H9 (cell line): ENCODE results near the gene GOLGA8Q. TPM values are rescaled to one million over a fixed set of nuclear protein-coding genes. Genes with fewer than 3 reads are reported as not detected.
"Not testable (repeated sequence)": the region's sequence is repeated elsewhere in the genome, so short reads cannot be mapped to it uniquely, and the experiment has no call there.

Source experiments
- DNase-seq: peaks from one replicate; pipeline ENCODE4 v3.0.0-alpha.2; 2017
- H2AFZ ChIP-seq: one replicate; pipeline ENCODE4 v1.6.1; 2013; ENCODE audit warnings: mild to moderate bottlenecking, low read length, control low read depth, moderate library complexity
- H2AK5ac ChIP-seq: 2 replicates; pipeline ENCODE4 v1.6.1; 2013; ENCODE audit warnings: low read length, control low read depth, mixed read lengths; ENCODE audit not compliant: insufficient read length
- H2BK120ac ChIP-seq: one replicate; pipeline ENCODE4 v1.6.1; 2013; ENCODE audit warnings: low read depth, mild to moderate bottlenecking, low read length, control low read depth, inconsistent platforms; ENCODE audit not compliant: poor library complexity, severe bottlenecking
- H2BK12ac ChIP-seq: 2 replicates; pipeline ENCODE4 v1.6.1; 2013; ENCODE audit warnings: low read length, control low read depth, mixed read lengths, low read depth; ENCODE audit not compliant: insufficient read length
- H2BK15ac ChIP-seq: 2 replicates; pipeline ENCODE4 v1.6.1; 2013; ENCODE audit warnings: low read depth, low read length, control low read depth
- H2BK20ac ChIP-seq: one replicate; pipeline ENCODE4 v1.6.1; 2013; ENCODE audit warnings: low read depth, mild to moderate bottlenecking, low read length, control low read depth, inconsistent platforms; ENCODE audit not compliant: poor library complexity, severe bottlenecking
- H2BK5ac ChIP-seq: 2 replicates; pipeline ENCODE4 v1.6.1; 2013; ENCODE audit warnings: low read length, control low read depth, mixed read lengths; ENCODE audit not compliant: insufficient read length
- H3K14ac ChIP-seq: 2 replicates; pipeline ENCODE4 v1.6.1; 2013; ENCODE audit warnings: low read length, control low read depth; ENCODE audit not compliant: insufficient read depth
- H3K18ac ChIP-seq: 2 replicates; pipeline ENCODE4 v1.6.1; 2013; ENCODE audit warnings: low read depth, mild to moderate bottlenecking, mixed read lengths, low read length, control low read depth; ENCODE audit not compliant: insufficient read length
- H3K23ac ChIP-seq: 2 replicates; pipeline ENCODE4 v1.6.1; 2013; ENCODE audit warnings: low read length, control low read depth, mixed read lengths, low read depth; ENCODE audit not compliant: insufficient read length
- H3K23me2 ChIP-seq: 2 replicates; pipeline ENCODE4 v1.6.1; 2013; ENCODE audit warnings: low read depth, mild to moderate bottlenecking, mixed read lengths, low read length, control low read depth; ENCODE audit not compliant: insufficient read length, poor library complexity, severe bottlenecking
- H3K27ac ChIP-seq: 2 replicates; pipeline ENCODE4 v1.5.1; 2013; ENCODE audit warnings: low read length, control low read depth, mixed read lengths, low read depth; ENCODE audit not compliant: insufficient read length
- H3K27me3 ChIP-seq: 2 replicates; pipeline ENCODE4 v1.6.1; 2013; ENCODE audit warnings: low read length, control low read depth, inconsistent platforms; ENCODE audit not compliant: insufficient read depth
- H3K4ac ChIP-seq: 2 replicates; pipeline ENCODE4 v1.6.1; 2013; ENCODE audit warnings: low read depth, mild to moderate bottlenecking, control low read depth, inconsistent platforms, low read length, moderate library complexity
- H3K4me1 ChIP-seq: 2 replicates; pipeline ENCODE4 v1.6.1; 2013; ENCODE audit warnings: low read length, control low read depth, inconsistent platforms; ENCODE audit not compliant: insufficient read depth
- H3K4me2 ChIP-seq: 2 replicates; pipeline ENCODE4 v1.6.1; 2013; ENCODE audit warnings: low read length, control low read depth, mixed read lengths; ENCODE audit not compliant: insufficient read length, insufficient read depth
- H3K56ac ChIP-seq: 2 replicates; pipeline ENCODE4 v1.6.1; 2013; ENCODE audit warnings: low read depth, mild to moderate bottlenecking, mixed read lengths, low read length, control low read depth; ENCODE audit not compliant: insufficient read length
- H3K79me1 ChIP-seq: 2 replicates; pipeline ENCODE4 v1.6.1; 2013; ENCODE audit warnings: low read depth, mild to moderate bottlenecking, moderate library complexity, low read length, control low read depth, inconsistent platforms; ENCODE audit not compliant: insufficient read depth, poor library complexity, severe bottlenecking
- H3K79me2 ChIP-seq: 2 replicates; pipeline ENCODE4 v1.6.1; 2013; ENCODE audit warnings: low read length, control low read depth, inconsistent platforms; ENCODE audit not compliant: insufficient read depth
- H3K9ac ChIP-seq: 2 replicates; pipeline ENCODE4 v1.6.1; 2013; ENCODE audit warnings: low read length, control low read depth, mixed read lengths; ENCODE audit not compliant: insufficient read length; ENCODE audit errors: extremely low read depth
- H3K9me3 ChIP-seq: one replicate; pipeline ENCODE4 v1.6.1; 2013; ENCODE audit warnings: low read depth, low read length, inconsistent platforms; ENCODE audit not compliant: control insufficient read depth
- H3T11ph ChIP-seq: one replicate; pipeline ENCODE4 v1.6.1; 2013; ENCODE audit warnings: mild to moderate bottlenecking, low read length, control low read depth, inconsistent platforms
- H4K20me1 ChIP-seq: one replicate; pipeline ENCODE4 v1.6.1; 2013; ENCODE audit not compliant: control insufficient read depth, insufficient read length, insufficient read depth
- H4K5ac ChIP-seq: 2 replicates; pipeline ENCODE4 v1.6.1; 2013; ENCODE audit warnings: low read depth, mild to moderate bottlenecking, mixed read lengths, low read length, control low read depth; ENCODE audit not compliant: insufficient read length
- H4K8ac ChIP-seq: replicated peaks from 2 replicates; pipeline ENCODE4 v1.6.1; 2013; ENCODE audit warnings: low read length, control low read depth, mixed read lengths, low read depth; ENCODE audit not compliant: insufficient read length
- H4K91ac ChIP-seq: 2 replicates; pipeline ENCODE4 v1.6.1; 2013; ENCODE audit warnings: low read depth, mild to moderate bottlenecking, moderate library complexity, mixed read lengths, low read length, control low read depth; ENCODE audit not compliant: insufficient read length
- H3K27ac Mint-ChIP-seq, 3 experiments: 2 replicates in 2 of 3; 3 replicates in 1 of 3; pipeline ENCODE4 v1.8.0; 2020 to 2021; ENCODE audit warnings: mixed read lengths in 3 of 3, mild to moderate bottlenecking in 1 of 3, moderate library complexity in 1 of 3
- H3K27me3 Mint-ChIP-seq: 2 replicates; pipeline ENCODE4 v1.8.0; 2021; ENCODE audit warnings: low read depth, mild to moderate bottlenecking, moderate library complexity, mixed read lengths
- H3K36me3 Mint-ChIP-seq, 3 experiments: 2 replicates in 2 of 3; 3 replicates in 1 of 3; pipeline ENCODE4 v1.8.0; 2020 to 2021; ENCODE audit warnings: low read depth in 3 of 3, mixed read lengths in 3 of 3; ENCODE audit not compliant: insufficient read depth in 1 of 3
- H3K4me1 Mint-ChIP-seq, 2 experiments: 2 replicates each; pipeline ENCODE4 v1.8.0; 2020; ENCODE audit warnings: mixed read lengths in 2 of 2
- H3K4me3 Mint-ChIP-seq, 2 experiments: 2 replicates in 1 of 2; 3 replicates in 1 of 2; pipeline ENCODE4 v1.8.0; 2020 to 2021; ENCODE audit warnings: mild to moderate bottlenecking in 2 of 2, mixed read lengths in 2 of 2, moderate library complexity in 1 of 2
- H3K9me3 Mint-ChIP-seq, 2 experiments: 2 replicates in 1 of 2; 3 replicates in 1 of 2; pipeline ENCODE4 v1.8.0; 2020; ENCODE audit warnings: mild to moderate bottlenecking in 2 of 2, mixed read lengths in 2 of 2, moderate library complexity in 1 of 2
- WGBS: extraction: QIAGEN DNeasy Blood & Tissue Kit; methylation state at CpG from one replicate; pipeline ENCODE4 v1.1.7; 2013; ENCODE audit warnings: missing lambda C conversion rate, low lambda C conversion rate, mixed read lengths; ENCODE audit not compliant: insufficient read length; ENCODE audit errors: extremely low coverage; 5-methylcytosine and 5-hydroxymethylcytosine counted together
- total RNA-seq: library from RNA; stranded (reverse); gene quantifications from 2 replicates; pipeline ENCODE4 v1.2.1, GENCODE V29; 2021
- TF ChIP-seq, protein P1 (sequence below): fragments of 200-600 bp; sonication (generic); conservative IDR thresholded peaks from 3 replicates; pipeline ENCODE4 v1.8.0; 2021; ENCODE audit warnings: antibody characterized with exemption, mild to moderate bottlenecking

GOLGA8Q gene
- total RNA-seq, 1 experiment from 2014 or later = not detected

DNA sequence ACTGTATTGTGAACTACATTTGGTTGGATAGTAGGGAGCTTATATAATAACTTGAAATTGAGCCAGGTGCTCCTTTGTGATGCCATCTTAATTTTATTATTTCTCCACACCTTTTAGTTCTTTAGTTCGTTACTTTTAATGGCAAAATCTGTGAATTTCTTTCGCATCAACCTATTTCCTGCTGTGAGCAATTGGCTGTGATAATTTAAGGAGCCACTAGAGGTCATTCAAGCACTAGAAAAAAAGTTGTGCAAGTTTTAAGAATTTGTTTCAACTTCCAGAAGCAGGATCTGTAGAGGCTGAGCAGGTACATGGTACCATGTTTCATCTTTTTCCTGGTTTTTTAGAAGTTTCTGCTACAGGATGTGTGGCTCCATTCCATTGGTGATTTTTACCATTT lies 47.1 kb downstream of the GOLGA8Q start:
- not testable (repeated sequence) for H3K27me3 Mint-ChIP-seq, H3K4ac ChIP-seq, H3K23ac ChIP-seq, H2BK12ac ChIP-seq, H2AFZ ChIP-seq, H3K56ac ChIP-seq, H3K4me3 Mint-ChIP-seq, H3K27me3 ChIP-seq, DNase-seq, H3K4me1 ChIP-seq, H3K27ac Mint-ChIP-seq, H2BK120ac ChIP-seq, H2BK20ac ChIP-seq, H3K9ac ChIP-seq, H3K23me2 ChIP-seq, H2BK5ac ChIP-seq, H3K36me3 Mint-ChIP-seq, H3K9me3 ChIP-seq, H4K20me1 ChIP-seq, H4K8ac ChIP-seq, H3K79me1 ChIP-seq, H3K79me2 ChIP-seq, H3K4me2 ChIP-seq, H2AK5ac ChIP-seq, H4K91ac ChIP-seq, H3K18ac ChIP-seq, H3T11ph ChIP-seq, H3K4me1 Mint-ChIP-seq, H3K14ac ChIP-seq, H2BK15ac ChIP-seq, H3K9me3 Mint-ChIP-seq, H4K5ac ChIP-seq, H3K27ac ChIP-seq
- WGBS = no CpG with 5 or more reads among the region's 2 CpGs
- TF ChIP-seq, protein P1, sequence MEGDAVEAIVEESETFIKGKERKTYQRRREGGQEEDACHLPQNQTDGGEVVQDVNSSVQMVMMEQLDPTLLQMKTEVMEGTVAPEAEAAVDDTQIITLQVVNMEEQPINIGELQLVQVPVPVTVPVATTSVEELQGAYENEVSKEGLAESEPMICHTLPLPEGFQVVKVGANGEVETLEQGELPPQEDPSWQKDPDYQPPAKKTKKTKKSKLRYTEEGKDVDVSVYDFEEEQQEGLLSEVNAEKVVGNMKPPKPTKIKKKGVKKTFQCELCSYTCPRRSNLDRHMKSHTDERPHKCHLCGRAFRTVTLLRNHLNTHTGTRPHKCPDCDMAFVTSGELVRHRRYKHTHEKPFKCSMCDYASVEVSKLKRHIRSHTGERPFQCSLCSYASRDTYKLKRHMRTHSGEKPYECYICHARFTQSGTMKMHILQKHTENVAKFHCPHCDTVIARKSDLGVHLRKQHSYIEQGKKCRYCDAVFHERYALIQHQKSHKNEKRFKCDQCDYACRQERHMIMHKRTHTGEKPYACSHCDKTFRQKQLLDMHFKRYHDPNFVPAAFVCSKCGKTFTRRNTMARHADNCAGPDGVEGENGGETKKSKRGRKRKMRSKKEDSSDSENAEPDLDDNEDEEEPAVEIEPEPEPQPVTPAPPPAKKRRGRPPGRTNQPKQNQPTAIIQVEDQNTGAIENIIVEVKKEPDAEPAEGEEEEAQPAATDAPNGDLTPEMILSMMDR = peak; percentile 47; the same call in 2 of the 3 replicates

DNA sequence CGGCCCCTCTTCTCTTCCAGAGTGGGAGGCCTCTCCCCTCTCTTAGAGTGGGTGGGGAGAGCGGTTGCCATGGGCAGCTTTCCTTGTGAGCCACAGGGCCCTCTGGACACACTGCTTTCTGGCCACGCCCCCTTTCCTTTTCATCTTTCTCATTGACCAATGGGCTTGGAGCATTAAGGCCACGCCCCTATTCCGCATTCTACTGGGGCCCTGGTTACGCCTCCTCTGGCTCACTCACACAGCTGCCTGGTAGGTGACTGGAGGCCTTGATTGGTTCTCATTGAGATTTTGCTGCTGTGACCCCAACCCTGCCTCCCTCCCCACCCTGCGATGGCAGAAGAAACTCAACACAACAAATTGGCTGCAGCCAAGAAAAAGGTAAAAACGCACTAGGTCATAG lies 51.9 kb downstream of the GOLGA8Q start, which contains the start of gene GOLGA8H:
TSS of gene GOLGA8H (plus strand) at position 233 of the 400 bp plus-strand sequence. CDS start at position 331, 98 bp downstream.
- not testable (repeated sequence) for H3K4me2 ChIP-seq, H2AFZ ChIP-seq, H3K36me3 Mint-ChIP-seq, H3T11ph ChIP-seq, H2AK5ac ChIP-seq, H3K18ac ChIP-seq, H2BK12ac ChIP-seq, H3K4me1 ChIP-seq, H3K4me3 Mint-ChIP-seq, H3K14ac ChIP-seq, H2BK15ac ChIP-seq, H3K27me3 Mint-ChIP-seq, H3K23ac ChIP-seq, H4K91ac ChIP-seq, H3K9ac ChIP-seq, H2BK20ac ChIP-seq, H3K9me3 Mint-ChIP-seq, H3K4ac ChIP-seq, H3K27ac ChIP-seq, H3K27ac Mint-ChIP-seq, H3K4me1 Mint-ChIP-seq, H2BK5ac ChIP-seq, H3K56ac ChIP-seq, H3K27me3 ChIP-seq, H4K5ac ChIP-seq, H3K23me2 ChIP-seq, H3K79me1 ChIP-seq, H2BK120ac ChIP-seq, H3K79me2 ChIP-seq, H4K8ac ChIP-seq, H3K9me3 ChIP-seq, H4K20me1 ChIP-seq
- WGBS = no CpG with 5 or more reads among the region's 8 CpGs
- DNase-seq = peak; percentile 64
